PC-3 (cell line): ENCODE results near the gene GPANK1. TPM values are rescaled to one million over a fixed set of nuclear protein-coding genes. Genes with fewer than 3 reads are reported as not detected.

Source experiments
- ATAC-seq: fragments of 200-7000 bp; cut with Tn5 transposase; 2 replicates; pipeline ENCODE4 v1.9.1; 2020; ENCODE audit warnings: mild to moderate bottlenecking, moderate library complexity
- BruUV-seq: library from RNA; stranded (reverse); fragments of 400-500 nt; replicated peaks from 2 replicates; lab custom pipeline; 2021; lab: Mats Ljungman, UMichigan
- CTCF ChIA-PET: fragments of 300-600 bp; sonication (Branson Sonifier 250); formaldehyde crosslinking; loops from one replicate; lab custom pipeline; 2022; ENCODE audit warnings: antibody characterized with exemption; lab: Charles Lee
- POLR2A ChIA-PET: fragments of 300-600 bp; sonication (Branson Sonifier 250); formaldehyde crosslinking; loops from one replicate; lab custom pipeline; 2022; ENCODE audit warnings: antibody characterized with exemption; ENCODE audit not compliant: unreplicated experiment; lab: Charles Lee
- DNase-seq: peaks from one replicate; pipeline ENCODE4 v3.0.0-alpha.2; 2015
- H2AFZ ChIP-seq: fragments of 300-600 bp; sonication (generic); 2 replicates; pipeline ENCODE4 v1.6.0; 2016; ENCODE audit warnings: antibody characterized with exemption, low read length
- H3F3A ChIP-seq: fragments of 300-600 bp; sonication (generic); one replicate; pipeline ENCODE4 v1.6.0; 2017; ENCODE audit warnings: antibody characterized with exemption, low read length, control low read depth, mild to moderate bottlenecking; ENCODE audit not compliant: unreplicated experiment
- H3K27ac ChIP-seq: fragments of 300-600 bp; sonication (generic); 2 replicates; pipeline ENCODE4 v1.5.1; 2016; ENCODE audit warnings: mild to moderate bottlenecking, low read length
- H3K27me3 ChIP-seq: fragments of 300-600 bp; sonication (generic); 2 replicates; pipeline ENCODE4 v1.6.1; 2016; ENCODE audit warnings: low read length, mixed read lengths
- H3K36me3 ChIP-seq: fragments of 300-600 bp; sonication (generic); 2 replicates; pipeline ENCODE4 v1.6.1; 2016; ENCODE audit warnings: low read depth, mixed run types, low read length, mixed read lengths
- H3K4me1 ChIP-seq: fragments of 300-600 bp; sonication (generic); 2 replicates; pipeline ENCODE4 v1.5.1; 2016; ENCODE audit warnings: low read length; ENCODE audit not compliant: insufficient read depth
- H3K4me2 ChIP-seq: fragments of 300-600 bp; sonication (generic); 2 replicates; pipeline ENCODE4 v1.6.0; 2016; ENCODE audit warnings: low read length
- H3K4me3 ChIP-seq: fragments of 300-600 bp; sonication (generic); 2 replicates; pipeline ENCODE4 v1.5.1; 2016; ENCODE audit warnings: mild to moderate bottlenecking, low read length, mixed read lengths
- H3K79me2 ChIP-seq: fragments of 300-600 bp; sonication (generic); 2 replicates; pipeline ENCODE4 v1.6.1; 2017; ENCODE audit warnings: low read length, mixed read lengths
- H3K9ac ChIP-seq: fragments of 300-600 bp; sonication (generic); 2 replicates; pipeline ENCODE4 v1.6.0; 2016; ENCODE audit warnings: mild to moderate bottlenecking, low read length
- H3K9me2 ChIP-seq: fragments of 300-600 bp; sonication (generic); replicated peaks from 2 replicates; pipeline ENCODE4 v1.6.1; 2016; ENCODE audit warnings: mixed run types, low read length, mixed read lengths
- H3K9me3 ChIP-seq: fragments of 300-600 bp; sonication (generic); 2 replicates; pipeline ENCODE4 v1.6.1; 2016; ENCODE audit warnings: low read length, mixed read lengths
- H4K20me1 ChIP-seq: fragments of 300-600 bp; sonication (generic); 2 replicates; pipeline ENCODE4 v1.6.1; 2016; ENCODE audit warnings: low read length, mixed read lengths
- EZH2 ChIP-seq: fragments of 300-600 bp; sonication (generic); IDR thresholded peaks from one replicate; pipeline ENCODE4 v1.6.1; 2017; ENCODE audit warnings: antibody characterized with exemption, mild to moderate bottlenecking, low read length; ENCODE audit not compliant: unreplicated experiment
- EZH2phosphoT487 ChIP-seq: fragments of 300-600 bp; sonication (generic); IDR thresholded peaks from 2 replicates; pipeline ENCODE4 v1.6.1; 2018; ENCODE audit warnings: mild to moderate bottlenecking, antibody characterized with exemption, low read length, borderline replicate concordance
- intact Hi-C: fragments of 100-400 bp; cut with micrococcal nuclease; formaldehyde crosslinking; loops from 2 replicates; pipeline ENCODE4 v1.9.0; 2023
- total RNA-seq: library from RNA; depleted of rRNA; stranded (reverse); fragments of >200 nt; gene quantifications from 2 replicates; pipeline ENCODE4 v1.2.3, GENCODE V29; 2014
- TF ChIP-seq, protein P1 (sequence below): fragments of 300-600 bp; sonication (generic); conservative IDR thresholded peaks from 2 replicates; pipeline ENCODE4 v1.5.1; 2017; ENCODE audit warnings: antibody characterized with exemption, low read depth, mild to moderate bottlenecking, low read length

GPANK1 gene
- total RNA-seq, 1 experiment from 2014 or later: 11.8 TPM

DNA sequence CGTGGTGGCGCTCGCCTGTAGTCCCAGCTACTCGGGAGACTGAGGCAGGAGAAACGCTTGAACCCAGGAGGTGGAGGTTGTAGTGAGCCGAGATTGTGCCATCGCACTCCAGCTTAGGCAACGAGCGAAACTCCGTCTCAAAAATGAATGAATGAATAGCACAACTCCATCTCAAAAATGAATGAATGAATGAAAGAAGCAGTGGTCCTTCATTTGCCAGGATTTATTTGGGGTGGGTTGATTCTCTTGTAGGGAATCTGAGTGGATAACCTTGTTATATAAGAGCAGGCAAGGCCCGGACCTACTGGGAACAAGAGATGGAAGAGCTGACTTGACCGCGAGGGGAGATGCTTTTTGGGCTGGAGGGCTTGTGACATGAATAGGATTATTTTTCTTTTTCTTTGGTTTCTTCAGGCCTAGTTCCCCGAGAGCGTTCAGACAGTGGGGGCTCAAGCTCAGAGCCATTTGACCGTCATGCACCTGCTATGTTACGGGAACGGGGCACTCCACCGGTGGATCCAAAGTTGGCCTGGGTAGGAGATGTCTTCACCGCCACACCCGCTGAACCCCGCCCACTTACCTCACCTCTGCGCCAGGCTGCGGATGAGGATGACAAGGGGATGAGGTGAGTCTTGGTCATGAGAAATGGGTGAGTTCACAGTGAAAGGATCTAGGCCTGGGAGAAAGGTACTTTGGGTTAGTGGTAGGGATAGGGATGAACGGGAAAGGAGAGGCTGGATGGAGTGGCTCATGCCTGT, 34.4 kb downstream of the GPANK1 start:
- Histone ChIP-seq H3K4me3 (no peak overlapping the region), H3K4me1 (no peaks in the 10 kb centered on the region), H3K9me3 (no peaks in the 10 kb centered on the region), H3K79me2 (peaks cover 6% of the 10 kb centered on the region; the same call in 1 of the 2 replicates), H3F3A (no peaks in the 10 kb centered on the region), H3K9me2 (no peaks in the 10 kb centered on the region), H3K36me3 (peaks cover 93% of the 10 kb centered on the region), H2AFZ (no peak overlapping the region), H3K27me3 (no peaks in the 10 kb centered on the region), H3K9ac (no peak overlapping the region), H3K4me2 (no peak overlapping the region), H4K20me1 (peaks cover 3% of the 10 kb centered on the region; the same call in 1 of the 2 replicates), H3K27ac (no peak overlapping the region)
- ChIA-PET POLR2A (no interaction called here), CTCF (no interaction called here)
- ATAC-seq (no peak), DNase-seq (no peak)
- TF ChIP-seq, protein P1, sequence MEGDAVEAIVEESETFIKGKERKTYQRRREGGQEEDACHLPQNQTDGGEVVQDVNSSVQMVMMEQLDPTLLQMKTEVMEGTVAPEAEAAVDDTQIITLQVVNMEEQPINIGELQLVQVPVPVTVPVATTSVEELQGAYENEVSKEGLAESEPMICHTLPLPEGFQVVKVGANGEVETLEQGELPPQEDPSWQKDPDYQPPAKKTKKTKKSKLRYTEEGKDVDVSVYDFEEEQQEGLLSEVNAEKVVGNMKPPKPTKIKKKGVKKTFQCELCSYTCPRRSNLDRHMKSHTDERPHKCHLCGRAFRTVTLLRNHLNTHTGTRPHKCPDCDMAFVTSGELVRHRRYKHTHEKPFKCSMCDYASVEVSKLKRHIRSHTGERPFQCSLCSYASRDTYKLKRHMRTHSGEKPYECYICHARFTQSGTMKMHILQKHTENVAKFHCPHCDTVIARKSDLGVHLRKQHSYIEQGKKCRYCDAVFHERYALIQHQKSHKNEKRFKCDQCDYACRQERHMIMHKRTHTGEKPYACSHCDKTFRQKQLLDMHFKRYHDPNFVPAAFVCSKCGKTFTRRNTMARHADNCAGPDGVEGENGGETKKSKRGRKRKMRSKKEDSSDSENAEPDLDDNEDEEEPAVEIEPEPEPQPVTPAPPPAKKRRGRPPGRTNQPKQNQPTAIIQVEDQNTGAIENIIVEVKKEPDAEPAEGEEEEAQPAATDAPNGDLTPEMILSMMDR: no peak
- TF ChIP-seq EZH2 (no peak), EZH2phosphoT487 (no peak)
- no TSS peak for BruUV-seq
- intact Hi-C loops: no loop called here

DNA sequence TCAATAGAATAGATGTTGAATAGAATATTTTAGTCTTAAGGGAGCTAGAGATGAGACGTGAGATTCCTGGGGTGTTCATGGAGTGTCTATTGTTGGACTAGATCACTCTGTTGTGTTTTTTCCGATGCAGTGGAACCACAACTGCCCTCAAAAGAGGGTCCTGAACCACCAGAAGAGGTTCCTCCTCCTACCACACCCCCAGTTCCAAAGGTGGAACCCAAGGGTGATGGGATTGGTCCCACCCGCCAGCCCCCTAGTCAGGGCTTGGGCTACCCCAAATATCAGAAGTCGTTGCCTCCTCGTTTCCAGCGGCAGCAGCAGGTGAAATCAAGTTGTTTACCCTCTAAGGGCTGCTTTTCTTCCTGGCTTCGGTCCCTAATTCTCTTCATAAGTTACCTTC, 35.8 kb downstream of the GPANK1 start:
- Histone ChIP-seq H3K4me1 (no peaks in the 10 kb centered on the region), H3K9me3 (no peaks in the 10 kb centered on the region), H3K9me2 (no peaks in the 10 kb centered on the region), H3K79me2 (peaks cover 18% of the 10 kb centered on the region), H3K4me2 (no peak overlapping the region), H3K36me3 (peaks cover 92% of the 10 kb centered on the region), H4K20me1 (peaks cover 6% of the 10 kb centered on the region), H3F3A (no peaks in the 10 kb centered on the region), H3K27me3 (no peaks in the 10 kb centered on the region), H3K27ac (no peak overlapping the region), H2AFZ (no peak overlapping the region), H3K4me3 (no peak overlapping the region), H3K9ac (no peak overlapping the region)
- BruUV-seq: no TSS peak
- no peak for TF ChIP-seq EZH2
- TF ChIP-seq, protein P1: no peak
- TF ChIP-seq EZH2phosphoT487: no peak
- POLR2A ChIA-PET: no interaction called here
- CTCF ChIA-PET: no interaction called here
- no peak for DNase-seq
- ATAC-seq: no peak
- intact Hi-C loops: no loop called here

DNA sequence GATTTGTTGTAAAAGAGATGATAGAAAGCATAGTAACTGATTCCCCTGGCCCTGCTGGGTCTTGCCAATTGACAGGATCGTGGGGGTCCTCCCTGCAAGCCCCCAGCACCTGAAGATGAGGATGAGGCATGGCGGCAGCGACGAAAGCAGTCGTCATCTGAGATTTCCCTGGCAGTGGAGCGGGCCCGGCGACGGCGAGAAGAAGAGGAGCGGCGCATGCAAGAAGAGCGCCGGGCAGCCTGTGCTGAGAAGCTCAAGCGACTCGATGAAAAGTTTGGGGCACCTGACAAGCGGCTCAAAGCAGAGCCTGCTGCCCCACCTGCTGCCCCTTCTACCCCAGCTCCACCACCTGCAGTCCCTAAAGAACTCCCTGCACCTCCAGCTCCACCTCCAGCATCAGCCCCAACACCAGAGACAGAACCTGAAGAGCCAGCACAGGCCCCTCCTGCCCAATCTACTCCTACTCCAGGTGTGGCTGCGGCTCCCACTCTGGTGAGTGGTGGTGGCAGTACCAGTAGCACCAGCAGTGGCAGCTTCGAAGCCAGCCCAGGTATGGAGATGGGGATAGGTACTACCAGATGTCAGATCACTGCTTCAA, 37.0 kb downstream of the GPANK1 start:
- no TSS peak for BruUV-seq
- Histone ChIP-seq H3K27ac (no peak overlapping the region), H3F3A (no peaks in the 10 kb centered on the region), H2AFZ (no peak overlapping the region), H3K9me3 (no peaks in the 10 kb centered on the region), H3K79me2 (peaks cover 30% of the 10 kb centered on the region), H3K9ac (no peak overlapping the region), H4K20me1 (peaks cover 14% of the 10 kb centered on the region), H3K4me2 (no peak overlapping the region), H3K9me2 (no peaks in the 10 kb centered on the region), H3K4me3 (no peak overlapping the region), H3K36me3 (peaks cover 91% of the 10 kb centered on the region), H3K27me3 (no peaks in the 10 kb centered on the region), H3K4me1 (peaks cover 3% of the 10 kb centered on the region)
- ChIA-PET POLR2A (no interaction called here), CTCF (no interaction called here)
- intact Hi-C loops: no loop called here
- TF ChIP-seq EZH2: no peak
- TF ChIP-seq, protein P1: no peak
- TF ChIP-seq EZH2phosphoT487: no peak
- ATAC-seq (no peak), DNase-seq (no peak)
